ENCODE results near the gene SPSB2.
A peak's percentile ranks its signal among the peaks of the same experiment; 100 is the strongest.
"Not testable (repeated sequence)": the region's sequence is repeated elsewhere in the genome, so short reads cannot be mapped to it uniquely, and the experiment has no call there.

The SPSB2 gene

GRCh38 chr12:6873094-6874014 is at the start of gene SPSB2:
Gene SPSB2, minus strand, starts transcription at chr12:6873303. Its CDS starts 402 bp downstream, at chr12:6872901.
- peak; percentile 91 for DNase-seq (ENCODE audit: low spot score)

GRCh38 chr12:6921996-6922946 is 49.2 kb upstream of the SPSB2 start:
- DNase-seq (ENCODE audit: low spot score) = no peak

GRCh38 chr12:6921539-6921938 is 48.4 kb upstream of the SPSB2 start:
- DNase-seq (ENCODE audit: low spot score) = no peak

GRCh38 chr12:6919588-6919987 is 46.5 kb upstream of the SPSB2 start:
- no peak for DNase-seq (ENCODE audit: low spot score)

GRCh38 chr12:6917491-6918231 is 44.6 kb upstream of the SPSB2 start:
- DNase-seq (ENCODE audit: low spot score) = no peak

- no peak for DNase-seq (ENCODE audit: low spot score)
These were observed 43.5 kb upstream of the SPSB2 start for GRCh38 chr12:6916426-6917200.

GRCh38 chr12:6915789-6916285 is 42.7 kb upstream of the SPSB2 start:
- no peak for DNase-seq (ENCODE audit: low spot score)

- DNase-seq (ENCODE audit: low spot score) = no peak
These were observed 42.1 kb upstream of the SPSB2 start for GRCh38 chr12:6914947-6915788.

GRCh38 chr12:6914246-6914946 is 41.3 kb upstream of the SPSB2 start, which contains the start of gene ENO2:
Gene ENO2, plus strand, starts transcription at chr12:6914580. Its CDS starts 1,253 bp downstream, at chr12:6915833.
- DNase-seq (ENCODE audit: low spot score) = peak; percentile 54

- no peak for DNase-seq (ENCODE audit: low spot score)
These were observed 39.2 kb upstream of the SPSB2 start for GRCh38 chr12:6912164-6912935.

- DNase-seq (ENCODE audit: low spot score) = no peak
These were observed 36.5 kb upstream of the SPSB2 start for GRCh38 chr12:6909421-6910145.

- not testable (repeated sequence) for DNase-seq (ENCODE audit: low spot score)
These were observed 35.0 kb upstream of the SPSB2 start for GRCh38 chr12:6908141-6908540.

GRCh38 chr12:6905414-6906040 is 32.4 kb upstream of the SPSB2 start:
- DNase-seq (ENCODE audit: low spot score) = no peak

GRCh38 chr12:6904280-6905276 is 31.5 kb upstream of the SPSB2 start, which contains the start of gene LRRC23:
Gene LRRC23, plus strand, starts transcription at chr12:6904822. Its CDS starts 812 bp downstream, at chr12:6905634.
- DNase-seq (ENCODE audit: low spot score) = peak; percentile 87

- no peak for DNase-seq (ENCODE audit: low spot score)
These were observed 30.6 kb upstream of the SPSB2 start for GRCh38 chr12:6903722-6904121.

GRCh38 chr12:6902448-6902847 is 29.3 kb upstream of the SPSB2 start:
- no peak for DNase-seq (ENCODE audit: low spot score)
